ENCODE results near the gene B4GALT5. TPM values are rescaled to one million over a fixed set of nuclear protein-coding genes. Genes with fewer than 3 reads are reported as not detected.

The B4GALT5 gene
- total RNA-seq, 1 experiment from 2014 or later: 3.7 TPM

- no peak overlapping the region for H3K4me2 ChIP-seq (ENCODE audit: low read depth, low read length, poor library complexity, severe bottlenecking)
- H2AFZ ChIP-seq (ENCODE audit: low read length): no peak overlapping the region
- no peaks in the 10 kb centered on the region for H3K9me3 ChIP-seq (ENCODE audit: low read length)
- H3K9me2 ChIP-seq (replicated peaks; ENCODE audit: insufficient read depth, low read length): no peaks in the 10 kb centered on the region
- no peaks in the 10 kb centered on the region for H3K79me2 ChIP-seq (ENCODE audit: low read length)
- no peaks in the 10 kb centered on the region for H3K36me3 ChIP-seq (ENCODE audit: insufficient read depth, low read length)
- no peak overlapping the region for H3K9ac ChIP-seq (ENCODE audit: low read length)
- no peak for DNase-seq
- no peaks in the 10 kb centered on the region for H3K4me1 ChIP-seq (ENCODE audit: low read length)
- no peaks in the 10 kb centered on the region for H3K27me3 ChIP-seq (ENCODE audit: low read length)
- peaks cover 21% of the 10 kb centered on the region; the same call in 1 of the 2 replicates for H4K20me1 ChIP-seq (ENCODE audit: insufficient read depth, low read depth, low read length)
- H3K27ac ChIP-seq (ENCODE audit: low read length): no peak overlapping the region
- H3K4me3 ChIP-seq (ENCODE audit: low read length): no peak overlapping the region
Measured at GRCh38 chr20:49658508-49658907, 55.2 kb downstream of the B4GALT5 start.

DNA sequence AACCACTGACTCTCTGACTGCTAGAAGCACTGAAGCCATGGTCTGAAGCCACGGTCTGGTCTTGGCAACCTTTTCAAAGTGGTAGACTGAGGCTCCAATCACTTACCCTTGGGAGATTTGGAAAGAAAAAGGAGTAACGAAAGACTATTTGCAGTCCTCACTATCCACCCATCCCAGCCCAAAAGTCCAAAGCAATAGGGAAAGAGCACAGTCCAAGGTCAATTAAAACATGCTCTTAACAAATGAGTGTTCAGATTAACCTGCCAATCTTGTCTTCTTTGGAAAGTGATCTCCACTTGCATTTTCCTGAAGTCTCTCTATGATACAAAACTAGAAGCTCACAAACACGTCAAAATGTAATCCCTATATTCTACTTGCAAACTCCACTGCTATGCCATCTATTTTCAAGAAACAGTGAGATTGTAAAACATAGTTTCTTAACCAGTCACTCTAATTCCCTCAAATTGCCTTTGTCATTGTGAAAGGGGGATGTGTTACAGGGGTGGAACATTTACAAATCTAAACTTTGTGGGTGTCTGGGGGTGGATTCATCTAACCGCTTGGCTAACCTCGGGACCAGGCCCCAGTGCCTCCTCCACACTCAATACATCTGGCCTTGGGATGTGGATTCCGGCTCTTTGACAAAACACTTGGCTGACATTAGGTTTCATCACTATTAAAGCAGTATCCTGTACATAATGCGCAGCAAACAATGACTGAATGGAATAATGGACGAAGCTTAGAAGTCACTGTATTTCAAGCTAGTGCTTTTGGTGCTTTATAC is 56.4 kb downstream of the B4GALT5 start:
- no peaks in the 10 kb centered on the region for H3K36me3 ChIP-seq (ENCODE audit: insufficient read depth, low read length)
- DNase-seq: no peak
- no peaks in the 10 kb centered on the region for H3K9me3 ChIP-seq (ENCODE audit: low read length)
- no peaks in the 10 kb centered on the region for H3K4me1 ChIP-seq (ENCODE audit: low read length)
- no peaks in the 10 kb centered on the region for H3K27me3 ChIP-seq (ENCODE audit: low read length)
- no peak overlapping the region for H2AFZ ChIP-seq (ENCODE audit: low read length)
- H3K9ac ChIP-seq (ENCODE audit: low read length): no peak overlapping the region
- H3K4me3 ChIP-seq (ENCODE audit: low read length): no peak overlapping the region
- no peak overlapping the region for H3K4me2 ChIP-seq (ENCODE audit: low read depth, low read length, poor library complexity, severe bottlenecking)
- no peaks in the 10 kb centered on the region for H3K79me2 ChIP-seq (ENCODE audit: low read length)
- H3K27ac ChIP-seq (ENCODE audit: low read length): no peak overlapping the region
- H4K20me1 ChIP-seq (ENCODE audit: insufficient read depth, low read depth, low read length): peaks cover 18% of the 10 kb centered on the region; the same call in 1 of the 2 replicates
- H3K9me2 ChIP-seq (replicated peaks; ENCODE audit: insufficient read depth, low read length): no peaks in the 10 kb centered on the region

DNA sequence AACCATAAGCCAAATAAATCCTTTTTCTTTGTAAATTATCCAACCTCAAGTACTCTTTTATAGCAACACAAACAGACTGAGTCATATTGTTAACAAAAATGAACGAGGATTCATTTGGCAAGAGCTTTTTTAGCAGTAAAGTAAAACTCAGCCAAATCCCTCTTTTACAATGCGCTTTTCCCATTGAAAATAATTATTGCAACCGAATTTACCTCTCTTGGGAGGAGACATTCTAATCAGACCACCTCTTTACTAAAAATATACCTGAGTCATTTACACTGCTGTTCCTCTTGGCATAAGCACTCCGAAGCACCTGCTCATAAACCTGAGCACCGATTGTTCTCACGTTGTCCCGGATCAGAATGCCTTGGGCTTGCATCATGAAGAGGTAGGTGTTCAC is 57.4 kb downstream of the B4GALT5 start:
- Histone ChIP-seq H3K79me2 (ENCODE audit: low read length) (no peaks in the 10 kb centered on the region), H3K27me3 (ENCODE audit: low read length) (no peaks in the 10 kb centered on the region), H3K9ac (ENCODE audit: low read length) (no peak overlapping the region), H3K4me2 (ENCODE audit: low read depth, low read length, poor library complexity, severe bottlenecking) (no peak overlapping the region), H3K9me2 (replicated peaks; ENCODE audit: insufficient read depth, low read length) (no peaks in the 10 kb centered on the region), H2AFZ (ENCODE audit: low read length) (no peak overlapping the region), H4K20me1 (ENCODE audit: insufficient read depth, low read depth, low read length) (peaks cover 12% of the 10 kb centered on the region; the same call in 1 of the 2 replicates), H3K27ac (ENCODE audit: low read length) (no peak overlapping the region), H3K36me3 (ENCODE audit: insufficient read depth, low read length) (no peaks in the 10 kb centered on the region), H3K4me1 (ENCODE audit: low read length) (no peaks in the 10 kb centered on the region), H3K9me3 (ENCODE audit: low read length) (no peaks in the 10 kb centered on the region), H3K4me3 (ENCODE audit: low read length) (no peak overlapping the region)
- DNase-seq: no peak

- no peaks in the 10 kb centered on the region for H3K9me3 ChIP-seq (ENCODE audit: low read length)
- no peak overlapping the region for H2AFZ ChIP-seq (ENCODE audit: low read length)
- H4K20me1 ChIP-seq (ENCODE audit: insufficient read depth, low read depth, low read length): peaks cover 12% of the 10 kb centered on the region; the same call in 1 of the 2 replicates
- H3K4me2 ChIP-seq (ENCODE audit: low read depth, low read length, poor library complexity, severe bottlenecking): no peak overlapping the region
- no peak overlapping the region for H3K9ac ChIP-seq (ENCODE audit: low read length)
- no peak overlapping the region for H3K27ac ChIP-seq (ENCODE audit: low read length)
- DNase-seq: no peak
- H3K4me3 ChIP-seq (ENCODE audit: low read length): no peak overlapping the region
- H3K9me2 ChIP-seq (replicated peaks; ENCODE audit: insufficient read depth, low read length): no peaks in the 10 kb centered on the region
- H3K4me1 ChIP-seq (ENCODE audit: low read length): no peaks in the 10 kb centered on the region
- H3K27me3 ChIP-seq (ENCODE audit: low read length): no peaks in the 10 kb centered on the region
- H3K36me3 ChIP-seq (ENCODE audit: insufficient read depth, low read length): no peaks in the 10 kb centered on the region
- H3K79me2 ChIP-seq (ENCODE audit: low read length): no peaks in the 10 kb centered on the region
Measured at GRCh38 chr20:49653925-49654434, 59.7 kb downstream of the B4GALT5 start.

DNA sequence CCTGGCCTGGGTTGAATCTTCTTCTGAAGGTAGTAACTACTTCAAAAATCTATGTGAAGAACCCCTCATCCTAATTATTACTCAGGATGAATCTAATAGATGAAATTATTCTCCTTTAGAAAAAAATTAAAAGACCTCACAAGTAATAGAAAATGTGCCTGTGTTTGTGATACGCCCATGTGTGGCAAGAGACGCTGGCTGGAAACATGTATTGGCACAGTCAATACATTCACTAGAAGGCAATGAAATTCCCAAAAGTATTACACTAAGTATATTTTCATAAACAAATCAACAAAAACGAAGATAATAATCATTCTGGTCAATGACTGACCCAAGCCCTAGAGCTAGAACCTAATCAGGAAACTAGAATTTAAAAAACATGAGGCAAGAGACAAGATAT is 64.0 kb downstream of the B4GALT5 start:
- Histone ChIP-seq H3K4me2 (ENCODE audit: low read depth, low read length, poor library complexity, severe bottlenecking) (no peak overlapping the region), H4K20me1 (ENCODE audit: insufficient read depth, low read depth, low read length) (peaks cover 17% of the 10 kb centered on the region; the same call in 1 of the 2 replicates), H3K27me3 (ENCODE audit: low read length) (peaks cover 2% of the 10 kb centered on the region; the same call in 1 of the 2 replicates), H3K36me3 (ENCODE audit: insufficient read depth, low read length) (no peaks in the 10 kb centered on the region), H3K4me1 (ENCODE audit: low read length) (no peaks in the 10 kb centered on the region), H2AFZ (ENCODE audit: low read length) (no peak overlapping the region), H3K9me3 (ENCODE audit: low read length) (no peaks in the 10 kb centered on the region), H3K27ac (ENCODE audit: low read length) (no peak overlapping the region), H3K4me3 (ENCODE audit: low read length) (no peak overlapping the region), H3K79me2 (ENCODE audit: low read length) (no peaks in the 10 kb centered on the region), H3K9me2 (replicated peaks; ENCODE audit: insufficient read depth, low read length) (no peaks in the 10 kb centered on the region), H3K9ac (ENCODE audit: low read length) (no peak overlapping the region)
- DNase-seq: no peak

DNA sequence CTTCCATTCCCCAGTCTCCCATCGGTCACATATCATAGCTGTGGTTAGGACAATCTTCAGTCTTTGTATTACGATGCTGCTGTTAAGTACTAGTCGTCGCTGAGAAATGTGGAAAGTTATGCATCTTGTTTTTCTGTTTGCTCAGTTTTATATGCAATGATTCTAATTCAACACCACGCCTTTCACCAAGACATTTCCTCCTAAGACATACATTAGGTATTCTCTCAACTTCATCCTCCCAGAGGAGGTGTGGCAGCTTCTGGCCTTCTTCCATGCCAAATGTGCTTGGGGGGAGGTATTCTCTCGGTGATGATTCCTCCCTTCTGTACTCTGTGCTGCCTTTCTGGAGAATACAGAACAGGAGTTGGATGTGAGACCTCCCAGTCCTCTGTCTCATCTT is 66.1 kb downstream of the B4GALT5 start:
- no peaks in the 10 kb centered on the region for H3K4me1 ChIP-seq (ENCODE audit: low read length)
- H4K20me1 ChIP-seq (ENCODE audit: insufficient read depth, low read depth, low read length): peaks cover 13% of the 10 kb centered on the region; the same call in 1 of the 2 replicates
- H3K27me3 ChIP-seq (ENCODE audit: low read length): peaks cover 2% of the 10 kb centered on the region; the same call in 1 of the 2 replicates
- H3K27ac ChIP-seq (ENCODE audit: low read length): no peak overlapping the region
- no peak overlapping the region for H3K4me2 ChIP-seq (ENCODE audit: low read depth, low read length, poor library complexity, severe bottlenecking)
- DNase-seq: no peak
- H2AFZ ChIP-seq (ENCODE audit: low read length): no peak overlapping the region
- no peak overlapping the region for H3K9ac ChIP-seq (ENCODE audit: low read length)
- no peak overlapping the region for H3K4me3 ChIP-seq (ENCODE audit: low read length)
- no peaks in the 10 kb centered on the region for H3K9me2 ChIP-seq (replicated peaks; ENCODE audit: insufficient read depth, low read length)
- no peaks in the 10 kb centered on the region for H3K79me2 ChIP-seq (ENCODE audit: low read length)
- H3K36me3 ChIP-seq (ENCODE audit: insufficient read depth, low read length): no peaks in the 10 kb centered on the region
- no peaks in the 10 kb centered on the region for H3K9me3 ChIP-seq (ENCODE audit: low read length)

DNA sequence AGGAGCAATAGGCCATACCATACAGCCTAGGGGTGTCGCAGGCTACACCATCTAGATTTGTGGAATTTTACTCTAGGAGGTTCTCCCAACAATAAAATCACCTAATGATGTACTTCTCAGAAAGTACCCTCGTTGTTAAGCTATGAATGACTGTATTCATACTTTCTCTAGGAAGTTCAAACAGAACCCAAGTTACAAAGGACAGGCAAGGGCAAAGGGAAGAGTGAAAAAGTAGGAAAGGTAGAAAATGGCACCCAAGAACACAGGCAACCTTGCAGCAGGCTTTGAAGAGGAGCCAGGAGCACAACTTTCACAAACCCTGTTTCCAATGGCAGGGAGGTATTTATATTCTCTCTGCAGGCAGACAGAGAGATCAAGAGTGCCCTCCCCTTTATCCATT is 67.2 kb downstream of the B4GALT5 start:
- Histone ChIP-seq H3K4me2 (ENCODE audit: low read depth, low read length, poor library complexity, severe bottlenecking) (no peak overlapping the region), H3K4me1 (ENCODE audit: low read length) (no peaks in the 10 kb centered on the region), H3K36me3 (ENCODE audit: insufficient read depth, low read length) (no peaks in the 10 kb centered on the region), H4K20me1 (ENCODE audit: insufficient read depth, low read depth, low read length) (peaks cover 13% of the 10 kb centered on the region; the same call in 1 of the 2 replicates), H2AFZ (ENCODE audit: low read length) (no peak overlapping the region), H3K4me3 (ENCODE audit: low read length) (no peak overlapping the region), H3K79me2 (ENCODE audit: low read length) (no peaks in the 10 kb centered on the region), H3K27ac (ENCODE audit: low read length) (no peak overlapping the region), H3K27me3 (ENCODE audit: low read length) (peaks cover 2% of the 10 kb centered on the region; the same call in 1 of the 2 replicates), H3K9me3 (ENCODE audit: low read length) (no peaks in the 10 kb centered on the region), H3K9me2 (replicated peaks; ENCODE audit: insufficient read depth, low read length) (no peaks in the 10 kb centered on the region), H3K9ac (ENCODE audit: low read length) (no peak overlapping the region)
- DNase-seq: no peak

DNA sequence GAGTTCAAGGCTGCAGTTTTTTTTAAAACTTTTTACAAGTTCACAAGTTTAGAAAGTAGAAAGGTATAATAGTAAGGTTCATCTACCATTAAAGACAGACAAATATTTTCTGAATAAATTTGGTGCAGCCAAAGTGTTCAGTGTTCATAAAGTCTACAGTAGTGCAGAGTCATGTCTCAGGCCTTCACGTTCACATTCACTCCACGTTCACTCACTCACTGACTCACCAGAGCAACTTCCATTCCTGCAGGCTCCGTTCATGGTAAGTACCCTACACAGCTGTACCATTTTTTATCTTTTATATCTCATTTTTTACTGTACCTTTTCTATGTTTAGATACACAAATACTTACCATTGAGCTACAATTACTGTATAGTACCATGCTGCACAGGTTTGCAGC is 67.6 kb downstream of the B4GALT5 start:
- no peak overlapping the region for H3K9ac ChIP-seq (ENCODE audit: low read length)

More for the DNA sequence above, 67.6 kb downstream of the B4GALT5 start:
- Histone ChIP-seq H3K79me2 (ENCODE audit: low read length) (no peaks in the 10 kb centered on the region), H3K4me2 (ENCODE audit: low read depth, low read length, poor library complexity, severe bottlenecking) (no peak overlapping the region), H4K20me1 (ENCODE audit: insufficient read depth, low read depth, low read length) (peaks cover 13% of the 10 kb centered on the region; the same call in 1 of the 2 replicates), H3K4me1 (ENCODE audit: low read length) (no peaks in the 10 kb centered on the region), H2AFZ (ENCODE audit: low read length) (no peak overlapping the region), H3K27ac (ENCODE audit: low read length) (no peak overlapping the region), H3K4me3 (ENCODE audit: low read length) (no peak overlapping the region), H3K27me3 (ENCODE audit: low read length) (peaks cover 2% of the 10 kb centered on the region; the same call in 1 of the 2 replicates), H3K36me3 (ENCODE audit: insufficient read depth, low read length) (no peaks in the 10 kb centered on the region), H3K9me3 (ENCODE audit: low read length) (no peaks in the 10 kb centered on the region), H3K9me2 (replicated peaks; ENCODE audit: insufficient read depth, low read length) (no peaks in the 10 kb centered on the region)
- no peak for DNase-seq
